Activated CD4-positive, alpha-beta T cell treated with anti-CD3 and anti-CD28 coated beads for 36 hours (primary cell): ENCODE data around the gene TNS1. TPM values are rescaled to one million over a fixed set of nuclear protein-coding genes. Genes with fewer than 3 reads are reported as not detected.

ENCODE experiments used
- ATAC-seq: fragments of 200-7000 bp; cut with Tn5 transposase; one replicate; pipeline ENCODE4 v1.10.0; 2021; ENCODE audit warnings: mild to moderate bottlenecking, moderate library complexity
- CTCF ChIA-PET: fragments of 350-600 bp; sonication (Branson Sonifier 250); formaldehyde crosslinking; loops from one replicate; lab custom pipeline; 2021; ENCODE audit warnings: antibody characterized with exemption; lab: Charles Lee
- POLR2A ChIA-PET: fragments of 350-600 bp; sonication (Branson Sonifier 250); formaldehyde crosslinking; loops from one replicate; lab custom pipeline; 2021; ENCODE audit warnings: antibody characterized with exemption, inconsistent platforms; lab: Charles Lee
- DNase-seq: peaks from one replicate; pipeline ENCODE4 v3.0.0-alpha.2; 2020
- H3K27ac Mint-ChIP-seq: one replicate; pipeline ENCODE4 v1.8.0; 2021; ENCODE audit warnings: mixed read lengths
- H3K27me3 Mint-ChIP-seq: one replicate; pipeline ENCODE4 v1.8.0; 2021; ENCODE audit warnings: mixed read lengths
- H3K36me3 Mint-ChIP-seq: one replicate; pipeline ENCODE4 v1.8.0; 2021; ENCODE audit warnings: low read depth, mixed read lengths
- H3K4me1 Mint-ChIP-seq: one replicate; pipeline ENCODE4 v1.8.0; 2021; ENCODE audit warnings: mixed read lengths
- H3K4me3 Mint-ChIP-seq: one replicate; pipeline ENCODE4 v1.8.0; 2021; ENCODE audit warnings: mild to moderate bottlenecking, moderate library complexity, mixed read lengths
- H3K9me3 Mint-ChIP-seq: one replicate; pipeline ENCODE4 v1.8.0; 2021; ENCODE audit warnings: low read depth, mixed read lengths
- intact Hi-C, 2 experiments: fragments of 100-400 bp; cut with DNase I in 1 of 2; cut with micrococcal nuclease in 1 of 2; formaldehyde crosslinking; loops; one replicate each; pipeline versions ENCODE4 v1.14.2 to v1.15.1; 2022 to 2024; cut with DNase I, micrococcal nuclease
- total RNA-seq, 2 experiments: library from RNA; stranded (reverse); gene quantifications; one replicate each; pipeline ENCODE4 v1.2.3, GENCODE V29; 2021

The TNS1 gene
- total RNA-seq, 2 experiments from 2014 or later: 0.64 to 0.88 TPM

DNA sequence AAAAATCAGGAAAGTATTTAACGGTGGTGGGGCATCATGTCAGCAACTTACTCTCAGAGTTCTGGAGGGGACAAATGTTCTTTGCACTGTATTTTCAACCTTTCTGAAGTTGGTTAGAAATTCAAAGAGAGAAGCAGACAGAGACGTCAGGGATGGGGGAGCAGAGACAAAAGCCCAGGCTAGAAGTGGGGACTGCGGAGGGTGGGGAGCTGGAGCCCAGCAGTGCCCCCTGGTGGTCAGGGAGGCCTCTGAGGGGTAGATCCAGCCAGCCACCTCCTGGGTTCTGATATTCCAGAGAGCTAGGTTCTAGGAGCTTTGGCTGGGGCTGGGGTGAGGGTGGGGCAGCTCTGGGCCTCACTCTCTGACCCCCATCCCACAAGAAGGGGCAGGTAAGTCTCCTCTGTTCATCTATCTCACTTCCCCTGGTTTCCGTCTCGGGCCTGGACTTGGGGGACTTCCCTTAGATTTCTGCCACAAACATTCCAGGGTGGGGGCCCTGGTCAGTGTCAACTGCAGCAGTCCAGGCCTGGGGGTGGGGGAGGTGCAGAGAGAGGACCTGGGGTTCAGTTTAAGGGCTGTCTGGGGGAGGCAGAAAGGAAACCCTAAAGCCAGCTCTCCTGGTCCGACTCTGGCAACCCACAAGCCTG, 8.9 kb downstream of the TNS1 start:
- ATAC-seq: peak; percentile 91
- peaks cover 5% of the 10 kb centered on the region for H3K27me3 Mint-ChIP-seq
- H3K9me3 Mint-ChIP-seq: no peaks in the 10 kb centered on the region
- CTCF ChIA-PET: interaction anchor here (0.5 to 6.2 kb wide), 13 partner anchors 10 to 215 kb away, joined by 3 to 105 read pairs (median 5); no protein-coding TSS in a partner anchor
- intact Hi-C loops: loop anchor here in 1 of 2 experiments (1.0 kb wide), 1 partner anchor 209 kb away; no protein-coding TSS in a partner anchor
- no peaks in the 10 kb centered on the region for H3K36me3 Mint-ChIP-seq
- H3K27ac Mint-ChIP-seq: no peak overlapping the region
- peaks cover 4% of the 10 kb centered on the region for H3K4me1 Mint-ChIP-seq
- peak; percentile 80 for DNase-seq
- H3K4me3 Mint-ChIP-seq: no peak overlapping the region
- POLR2A ChIA-PET: no interaction called here

GRCh38 chr2:217993138-217993537, 9.7 kb downstream of the TNS1 start:
- DNase-seq: no peak
- ChIA-PET POLR2A (no interaction called here), CTCF (interaction anchor here (1.1 to 6.2 kb wide), 9 partner anchors 9 to 214 kb away, joined by 3 to 105 read pairs (median 5); no protein-coding TSS in a partner anchor)
- no peak for ATAC-seq
- peaks cover 5% of the 10 kb centered on the region for H3K4me1 Mint-ChIP-seq
- peaks cover 6% of the 10 kb centered on the region for H3K27me3 Mint-ChIP-seq
- H3K9me3 Mint-ChIP-seq: no peaks in the 10 kb centered on the region
- H3K4me3 Mint-ChIP-seq: no peak overlapping the region
- intact Hi-C loops: no loop called here
- H3K36me3 Mint-ChIP-seq: no peaks in the 10 kb centered on the region
- no peak overlapping the region for H3K27ac Mint-ChIP-seq

DNA sequence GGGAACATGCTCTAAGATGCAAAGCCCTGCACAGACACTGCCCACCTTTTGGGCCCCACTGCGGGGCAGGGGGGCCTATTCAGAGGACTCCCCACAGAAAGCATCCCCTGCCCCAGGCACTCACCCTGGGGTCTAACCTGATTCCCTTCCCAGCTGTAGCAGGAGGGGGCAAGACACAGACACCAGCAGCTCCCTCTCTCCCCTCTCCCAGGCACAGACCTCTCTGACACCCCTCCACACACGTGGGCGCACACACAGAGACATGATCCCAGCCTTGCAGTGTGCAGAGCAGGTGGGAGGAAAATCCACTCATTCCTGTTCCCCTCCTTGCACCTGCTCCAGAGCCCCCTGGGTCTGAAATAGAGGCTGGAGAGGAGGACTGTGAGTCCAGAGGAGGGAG, 10.7 kb downstream of the TNS1 start:
- Mint-ChIP-seq H3K27ac (no peak overlapping the region), H3K4me3 (no peak overlapping the region), H3K4me1 (peaks cover 5% of the 10 kb centered on the region)

GRCh38 chr2:217990791-217991465, 11.9 kb downstream of the TNS1 start:
- no peak for DNase-seq
- Mint-ChIP-seq H3K27ac (no peak overlapping the region), H3K9me3 (no peaks in the 10 kb centered on the region), H3K4me3 (no peak overlapping the region), H3K27me3 (peaks cover 6% of the 10 kb centered on the region), H3K36me3 (no peaks in the 10 kb centered on the region), H3K4me1 (peaks cover 5% of the 10 kb centered on the region)
- ChIA-PET POLR2A (no interaction called here), CTCF (interaction anchor here (6.2 kb wide), 1 partner anchor 202 kb away, joined by 105 read pairs; no protein-coding TSS in a partner anchor)
- no peak for ATAC-seq
- intact Hi-C loops: no loop called here

More for the DNA sequence above, 10.7 kb downstream of the TNS1 start:
- Mint-ChIP-seq H3K9me3 (no peaks in the 10 kb centered on the region), H3K36me3 (no peaks in the 10 kb centered on the region), H3K27me3 (peaks cover 6% of the 10 kb centered on the region)
- ATAC-seq (no peak), DNase-seq (no peak)
- ChIA-PET CTCF (interaction anchor here (1.3 to 6.2 kb wide), 3 partner anchors 8 to 203 kb away, joined by 7 to 105 read pairs (median 9); no protein-coding TSS in a partner anchor), POLR2A (no interaction called here)
- intact Hi-C loops: no loop called here

GRCh38 chr2:217990389-217990788, 12.4 kb downstream of the TNS1 start:
- Mint-ChIP-seq H3K4me3 (no peak overlapping the region), H3K4me1 (peaks cover 5% of the 10 kb centered on the region), H3K27me3 (peaks cover 6% of the 10 kb centered on the region), H3K9me3 (no peaks in the 10 kb centered on the region), H3K27ac (no peak overlapping the region), H3K36me3 (no peaks in the 10 kb centered on the region)
- ATAC-seq (no peak), DNase-seq (no peak)
- intact Hi-C loops: no loop called here
- CTCF ChIA-PET: interaction anchor here (6.2 kb wide), 1 partner anchor 201 kb away, joined by 105 read pairs; no protein-coding TSS in a partner anchor
- POLR2A ChIA-PET: no interaction called here

DNA sequence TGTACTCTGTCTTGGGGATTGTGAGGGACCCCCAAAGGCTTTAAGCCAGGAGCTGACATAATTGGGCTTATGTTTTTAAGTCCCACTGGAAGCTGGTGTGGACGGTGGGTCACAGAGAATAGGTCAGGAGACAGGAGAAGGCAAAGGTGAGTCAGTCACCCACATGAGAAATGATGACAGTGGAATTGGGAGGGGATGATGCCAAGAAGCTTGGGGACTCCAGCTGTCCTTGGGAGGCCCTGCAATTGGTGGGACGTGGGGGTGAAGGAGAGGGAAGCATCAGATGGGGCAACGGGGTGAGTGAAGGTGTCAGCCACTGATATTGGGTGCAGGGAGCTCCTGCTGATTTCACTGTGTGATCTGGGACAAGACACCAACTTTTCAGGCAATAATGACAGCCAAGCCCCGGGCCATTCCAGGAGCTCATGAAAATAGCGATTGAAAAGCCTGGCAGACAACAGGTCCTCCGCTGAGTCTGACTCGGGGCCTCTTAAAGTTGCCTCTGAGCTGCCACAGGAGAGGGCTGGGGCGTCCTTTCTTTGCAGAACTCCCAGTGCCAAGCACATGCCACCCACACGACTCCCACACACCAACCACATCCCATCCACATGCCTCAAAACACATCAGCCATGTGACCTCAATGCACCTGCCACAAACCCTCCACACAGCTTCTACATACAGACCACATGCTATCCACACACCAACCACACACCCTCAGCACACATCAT, 13.4 kb downstream of the TNS1 start:
- intact Hi-C loops: loop anchor here in 1 of 2 experiments (2.0 kb wide), 2 partner anchors 79 to 103 kb away; partner anchors contain the start of gene RUFY4
- Mint-ChIP-seq H3K27me3 (peaks cover 6% of the 10 kb centered on the region), H3K9me3 (no peaks in the 10 kb centered on the region), H3K4me1 (peaks cover 5% of the 10 kb centered on the region), H3K36me3 (no peaks in the 10 kb centered on the region), H3K4me3 (no peak overlapping the region), H3K27ac (no peak overlapping the region)
- ChIA-PET POLR2A (no interaction called here), CTCF (interaction anchor here (0.7 to 6.2 kb wide), 8 partner anchors 8 to 200 kb away, joined by 3 to 105 read pairs (median 3); partner anchors contain the start of gene RUFY4)
- ATAC-seq: no peak
- no peak for DNase-seq

DNA sequence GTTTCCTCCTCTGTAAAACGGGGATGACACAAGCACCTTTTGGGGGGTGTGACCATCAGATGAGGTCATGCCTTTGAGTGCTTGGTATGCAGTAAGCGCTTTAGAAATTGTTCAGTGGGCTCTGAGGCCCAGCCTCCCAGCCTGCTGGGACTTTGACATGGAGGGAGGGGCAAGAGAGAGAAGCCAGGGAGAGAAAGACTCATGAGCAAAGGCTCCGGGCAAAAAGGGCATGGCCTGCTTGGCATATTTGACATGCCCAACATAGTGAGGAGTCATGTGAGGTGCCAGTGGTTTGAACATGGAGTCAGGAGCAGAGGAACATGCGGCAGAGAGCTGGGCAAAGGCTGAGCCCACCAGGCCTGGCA, 14.0 kb downstream of the TNS1 start:
- ATAC-seq: peak; percentile 52
- ChIA-PET POLR2A (no interaction called here), CTCF (interaction anchor here (0.8 to 6.2 kb wide), 6 partner anchors 8 to 200 kb away, joined by 3 to 105 read pairs (median 3); no protein-coding TSS in a partner anchor)
- intact Hi-C loops: loop anchor here (1.0 to 2.0 kb wide), 4 partner anchors 80 to 204 kb away; partner anchors contain the start of gene RUFY4 (in 1 of the 2)
- Mint-ChIP-seq H3K27me3 (peaks cover 6% of the 10 kb centered on the region), H3K4me1 (peaks cover 5% of the 10 kb centered on the region), H3K27ac (no peak overlapping the region), H3K4me3 (no peak overlapping the region), H3K9me3 (no peaks in the 10 kb centered on the region), H3K36me3 (no peaks in the 10 kb centered on the region)
- DNase-seq: no peak

DNA sequence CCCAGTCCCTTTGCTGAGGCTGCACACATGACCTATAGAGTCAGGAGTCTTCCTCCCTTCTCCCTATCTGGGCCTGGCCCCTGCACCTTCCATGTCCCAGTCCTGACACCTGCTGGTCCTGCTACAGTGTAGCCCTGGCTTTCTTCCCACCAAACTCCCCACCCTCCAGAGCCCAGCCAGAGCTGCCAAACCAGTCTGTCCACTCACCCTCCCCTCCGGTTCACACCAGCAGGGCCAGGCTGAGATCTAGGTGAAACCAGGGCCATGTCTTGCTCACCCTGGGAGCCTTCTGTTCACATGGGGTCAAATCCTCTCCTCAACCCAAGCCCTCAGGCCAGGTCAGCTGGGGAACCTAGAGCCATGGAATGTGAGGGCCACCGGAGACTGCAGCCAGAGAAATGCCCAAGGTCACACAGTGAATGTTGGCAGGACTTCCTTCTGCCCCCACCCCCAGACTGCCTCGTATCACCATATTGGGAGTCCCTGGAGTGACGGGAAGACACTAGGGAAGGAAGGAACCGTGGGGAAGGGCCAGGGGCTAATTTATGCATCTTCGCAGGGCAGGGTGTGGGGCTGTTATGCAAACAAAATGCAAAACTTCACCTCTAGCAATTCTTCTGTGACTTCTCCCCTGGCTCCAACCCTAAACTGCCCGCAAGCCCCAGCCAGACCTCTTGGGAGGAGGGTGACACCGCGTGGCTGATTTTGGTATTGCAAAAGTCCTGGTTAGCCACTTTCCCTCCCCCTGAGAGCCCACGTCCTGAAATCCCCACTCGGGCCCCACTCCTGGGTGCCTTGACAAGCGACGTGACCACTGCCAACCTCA, 14.6 kb downstream of the TNS1 start:
- ATAC-seq (peak; percentile 68), DNase-seq (peak; percentile 87)
- intact Hi-C loops: loop anchor here (1.0 to 2.0 kb wide), 4 partner anchors 81 to 203 kb away; partner anchors contain the start of gene RUFY4 (in 1 of the 2)
- POLR2A ChIA-PET: no interaction called here
- Mint-ChIP-seq H3K36me3 (no peaks in the 10 kb centered on the region), H3K4me3 (no peak overlapping the region), H3K27me3 (peaks cover 4% of the 10 kb centered on the region), H3K4me1 (peaks cover 5% of the 10 kb centered on the region), H3K9me3 (no peaks in the 10 kb centered on the region), H3K27ac (no peak overlapping the region)
- CTCF ChIA-PET: interaction anchor here (0.6 to 6.2 kb wide), 9 partner anchors 8 to 764 kb away, joined by 3 to 105 read pairs (median 4); no protein-coding TSS in a partner anchor

- Mint-ChIP-seq H3K4me1 (peaks cover 5% of the 10 kb centered on the region), H3K27me3 (peaks cover 2% of the 10 kb centered on the region), H3K36me3 (no peaks in the 10 kb centered on the region), H3K27ac (no peak overlapping the region), H3K9me3 (no peaks in the 10 kb centered on the region), H3K4me3 (no peak overlapping the region)
- POLR2A ChIA-PET: no interaction called here
- ATAC-seq: no peak
- DNase-seq: no peak
- CTCF ChIA-PET: interaction anchor here (0.6 to 1.7 kb wide), 9 partner anchors 9 to 231 kb away, joined by 3 to 16 read pairs (median 4); no protein-coding TSS in a partner anchor
- intact Hi-C loops: no loop called here
These were observed 15.4 kb downstream of the TNS1 start for GRCh38 chr2:217987391-217987790.

DNA sequence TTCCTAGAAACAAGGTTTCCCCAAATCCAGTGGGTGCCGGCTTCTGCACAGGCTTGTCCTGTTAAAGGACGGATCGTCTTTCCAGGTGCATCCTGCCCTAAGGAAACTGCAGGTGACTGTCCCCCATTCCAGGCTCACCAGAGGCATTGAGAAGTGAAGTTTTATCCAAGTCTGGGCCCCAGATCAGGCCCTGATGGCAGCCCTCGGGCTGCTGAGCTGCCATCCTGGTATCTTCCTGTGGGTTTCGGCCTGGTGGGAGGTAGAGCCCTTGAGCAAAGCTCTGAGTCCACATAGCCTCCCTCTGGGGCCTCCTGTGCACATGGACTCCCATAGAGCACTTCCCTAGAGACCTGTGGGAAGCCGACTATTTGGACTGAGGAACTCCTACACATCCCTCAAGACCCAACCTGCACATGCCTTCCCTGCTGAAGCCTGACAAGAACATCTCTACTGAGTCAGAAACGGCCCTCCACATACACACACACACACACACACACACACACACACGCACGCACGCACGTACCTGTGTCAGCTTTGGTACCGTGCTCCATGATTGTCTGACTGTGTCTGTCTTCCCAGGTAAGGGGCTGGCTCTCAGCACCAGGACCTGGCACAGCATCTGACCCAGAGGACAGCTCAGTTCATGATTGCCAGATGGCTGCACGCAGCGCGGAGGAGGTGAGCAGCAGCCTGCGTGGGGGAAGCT, 16.4 kb downstream of the TNS1 start:
- Mint-ChIP-seq H3K9me3 (no peaks in the 10 kb centered on the region), H3K27me3 (peaks cover 2% of the 10 kb centered on the region), H3K4me3 (no peak overlapping the region), H3K36me3 (no peaks in the 10 kb centered on the region), H3K4me1 (peaks cover 5% of the 10 kb centered on the region), H3K27ac (no peak overlapping the region)
- POLR2A ChIA-PET: no interaction called here
- CTCF ChIA-PET: interaction anchor here (0.5 to 2.8 kb wide), 8 partner anchors 13 to 336 kb away, joined by 3 to 16 read pairs (median 4); no protein-coding TSS in a partner anchor
- intact Hi-C loops: no loop called here
- no peak for DNase-seq
- ATAC-seq: no peak
